ENCODE data around the gene OR5T2. TPM values are rescaled to one million over a fixed set of nuclear protein-coding genes. Genes with fewer than 3 reads are reported as not detected.

OR5T2 gene
- total and polyA plus RNA-seq, 2 of the 13 experiments (the other 11 are each of a cell fraction or from before 2014, with no cell fraction given), result not detected

- H3K27ac ChIP-seq (ENCODE audit: extremely low read length, insufficient read depth, low read length), result no peak overlapping the region
- H3K4me2 ChIP-seq (ENCODE audit: low read depth, low read length), result no peak overlapping the region
- BruUV-seq (replicated peaks), result no TSS peak
Observed at GRCh38 chr11:56207790-56208189, 26.3 kb downstream of the OR5T2 start.

More at GRCh38 chr11:56207790-56208189, 26.3 kb downstream of the OR5T2 start:
- ChIA-PET CTCF (ENCODE audit: low intra/inter-chr PET ratio, low total read pairs) (no interaction called here), POLR2A (no interaction called here)
- TF ChIP-seq RBFOX2 (IDR thresholded peaks at IDR 0.05; ENCODE audit: low read depth, low read length), result no peak
- TF ChIP-seq MAFF (IDR thresholded peaks at IDR 0.05; ENCODE audit: low read depth, low read length), result peak; percentile 97
- no peak for TF ChIP-seq RERE (CRISPR knock-in tag; IDR thresholded peaks at IDR 0.05; ENCODE audit: low read depth)
- no peak for TF ChIP-seq TBL1XR1 (IDR thresholded peaks at IDR 0.05; ENCODE audit: borderline replicate concordance, low read length, partially characterized antibody)
- no peak for TF ChIP-seq HNRNPUL1 (IDR thresholded peaks at IDR 0.05; ENCODE audit: low read depth, low read length)
- TF ChIP-seq MAFK (conservative IDR thresholded peaks at IDR 0.05 in 1 of 2, IDR thresholded peaks at IDR 0.05 in 1 of 2; ENCODE audit: low read length in 2 of 2), result peak; percentile 93 to 99
- Histone ChIP-seq H3K36me3 (replicated peaks in 1 of 2; ENCODE audit: control insufficient read depth in 1 of 2, insufficient read depth in 2 of 2, low read length in 2 of 2) (no peaks in the 10 kb centered on the region), H3K27me3 (ENCODE audit: control insufficient read depth in 1 of 2, insufficient read depth in 2 of 2, low read length in 2 of 2) (no peaks in the 10 kb centered on the region), H3K4me3 (replicated peaks in 1 of 3; ENCODE audit: insufficient read depth in 1 of 3, low read depth in 2 of 3, low read length in 3 of 3) (no peak overlapping the region), H2AFZ (ENCODE audit: low read length) (no peak overlapping the region), H4K20me1 (ENCODE audit: insufficient read depth, low read length) (no peaks in the 10 kb centered on the region), H3K9me3 (ENCODE audit: low read length) (peaks cover 36% of the 10 kb centered on the region; the same call in 1 of the 2 replicates), H3K79me2 (ENCODE audit: insufficient read depth, low read length) (no peaks in the 10 kb centered on the region), H3K4me1 (ENCODE audit: insufficient read depth, low read length) (no peaks in the 10 kb centered on the region), H3K9ac (ENCODE audit: insufficient read depth, low read depth, low read length) (no peak overlapping the region)
- intact Hi-C loops (cut with micrococcal nuclease; ENCODE audit: unreplicated experiment), result loop anchor here (10.0 kb wide), 1 partner anchor 53 kb away; no protein-coding TSS in a partner anchor
- FAIRE-seq (no peak), ATAC-seq (no peak), DNase-seq (ENCODE audit: low spot score) (no peak)
- 4% methylated on average over 1 of the region's 1 CpG for WGBS (ENCODE audit: low lambda C conversion rate)
- in situ Hi-C loops (cut with HindIII; ENCODE audit: extremely low pct_ligation_motif_present, low pct_unique_long_range_greater_than_20kb), result no loop called here

Measured in HepG2 (cell line).